ENCODE measurements around the gene DTHD1.

DNA sequence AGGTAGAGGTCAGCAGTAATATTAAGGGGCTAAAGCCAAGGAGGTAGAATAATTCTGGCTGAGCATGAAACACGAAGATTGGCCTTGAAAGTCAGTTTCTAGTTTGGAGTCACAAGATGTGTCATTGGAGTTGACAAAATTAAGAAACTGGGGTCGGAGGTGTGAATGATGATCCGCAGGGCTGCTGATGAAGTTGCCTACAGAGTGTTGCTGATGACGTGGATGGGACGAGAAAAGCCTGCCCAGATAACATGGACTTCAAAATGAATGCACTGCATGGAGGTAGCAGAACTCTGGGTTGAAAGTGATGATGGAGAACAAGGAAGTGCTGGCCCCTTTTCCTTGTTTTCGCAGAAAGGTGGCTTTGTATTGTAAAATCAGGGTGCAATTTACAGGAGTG lies 60.5 kb downstream of the DTHD1 start:
- TF ChIP-seq CTCF (IDR thresholded peaks at IDR 0.05) (no peak), POLR2AphosphoS5 (IDR thresholded peaks at IDR 0.05) (no peak), EP300 (IDR thresholded peaks at IDR 0.05) (no peak), POLR2A (IDR thresholded peaks at IDR 0.05) (no peak)
